Measurements from ENCODE around the gene POLR1D. TPM values are rescaled to one million over a fixed set of nuclear protein-coding genes. Genes with fewer than 3 reads are reported as not detected.

The POLR1D gene
- total RNA-seq, 1 experiment from 2014 or later, result 198 TPM

GRCh38 chr13:27650312-27650711 lies 28.6 kb downstream of the POLR1D start:
- peaks cover 49% of the 10 kb centered on the region for H3K36me3 Mint-ChIP-seq
- ATAC-seq (no peak), DNase-seq (ENCODE audit: low spot score) (no peak)
- TF ChIP-seq KAT7 (CRISPR knock-in tag; IDR thresholded peaks at IDR 0.05; ENCODE audit: borderline replicate concordance) (no peak), FOXK1 (CRISPR knock-in tag; IDR thresholded peaks at IDR 0.05) (no peak), IRF2 (CRISPR knock-in tag; IDR thresholded peaks at IDR 0.05; ENCODE audit: borderline replicate concordance, low read depth) (no peak), FOXJ3 (CRISPR knock-in tag; IDR thresholded peaks at IDR 0.05; ENCODE audit: borderline replicate concordance) (no peak), NFE2L1 (CRISPR knock-in tag; IDR thresholded peaks at IDR 0.05) (no peak), AFF4 (CRISPR knock-in tag; IDR thresholded peaks at IDR 0.05; ENCODE audit: borderline replicate concordance) (no peak)
- H3K9me3 Mint-ChIP-seq, result peaks cover 34% of the 10 kb centered on the region
- H3K27me3 Mint-ChIP-seq (ENCODE audit: low read depth), result no peaks in the 10 kb centered on the region
- no peak overlapping the region for H3K4me3 Mint-ChIP-seq
- ChIA-PET POLR2A (no interaction called here), CTCF (interaction anchor here (1.7 kb wide), 1 partner anchor 177 kb away, joined by 4 read pairs; no protein-coding TSS in a partner anchor)
- peaks cover 5% of the 10 kb centered on the region for H3K4me1 Mint-ChIP-seq
- no peak overlapping the region for H3K27ac Mint-ChIP-seq

GRCh38 chr13:27654059-27654458 lies 32.4 kb downstream of the POLR1D start:
- no peaks in the 10 kb centered on the region for H3K4me1 Mint-ChIP-seq
- no peak overlapping the region for H3K27ac Mint-ChIP-seq
- H3K4me3 Mint-ChIP-seq, result no peak overlapping the region
- H3K9me3 Mint-ChIP-seq, result peaks cover 20% of the 10 kb centered on the region
- no peak for DNase-seq (ENCODE audit: low spot score)
- ChIA-PET POLR2A (no interaction called here), CTCF (interaction anchor here (1.4 kb wide), 1 partner anchor 11 kb away, joined by 3 read pairs; no protein-coding TSS in a partner anchor)
- H3K27me3 Mint-ChIP-seq (ENCODE audit: low read depth), result no peaks in the 10 kb centered on the region
- peaks cover 30% of the 10 kb centered on the region for H3K36me3 Mint-ChIP-seq
- ATAC-seq, result no peak
- TF ChIP-seq EMX1 (CRISPR knock-in tag; IDR thresholded peaks at IDR 0.05) (no peak), ZNF317 (CRISPR knock-in tag; IDR thresholded peaks at IDR 0.05; ENCODE audit: borderline replicate concordance, low read depth) (no peak), NFE2L1 (CRISPR knock-in tag; IDR thresholded peaks at IDR 0.05) (no peak), ZNF423 (CRISPR knock-in tag; IDR thresholded peaks at IDR 0.05) (no peak), PREB (CRISPR knock-in tag; IDR thresholded peaks at IDR 0.05; ENCODE audit: borderline replicate concordance) (no peak), USF1 (CRISPR knock-in tag; IDR thresholded peaks at IDR 0.05) (no peak), AR (CRISPR knock-in tag; IDR thresholded peaks at IDR 0.05) (no peak), ATF1 (CRISPR knock-in tag; IDR thresholded peaks at IDR 0.05) (no peak), NR2C2 (CRISPR knock-in tag; IDR thresholded peaks at IDR 0.05) (no peak), NR1H2 (CRISPR knock-in tag; IDR thresholded peaks at IDR 0.05) (no peak), ZNF425 (CRISPR knock-in tag; conservative IDR thresholded peaks at IDR 0.05) (no peak), PRRX2 (CRISPR knock-in tag; IDR thresholded peaks at IDR 0.05) (no peak), SOX15 (CRISPR knock-in tag; IDR thresholded peaks at IDR 0.05) (no peak), MXD4 (CRISPR knock-in tag; IDR thresholded peaks at IDR 0.05; ENCODE audit: borderline replicate concordance) (no peak), FOXJ3 (CRISPR knock-in tag; IDR thresholded peaks at IDR 0.05; ENCODE audit: borderline replicate concordance) (no peak), GABPB1 (CRISPR knock-in tag; IDR thresholded peaks at IDR 0.05) (no peak), ZNF512 (CRISPR knock-in tag; IDR thresholded peaks at IDR 0.05; ENCODE audit: borderline replicate concordance) (no peak), MYBL2 (CRISPR knock-in tag; IDR thresholded peaks at IDR 0.05) (no peak), USF2 (CRISPR knock-in tag; IDR thresholded peaks at IDR 0.05) (no peak)
